GM18861 (cell line): ENCODE measurements around the gene POU6F2.
"Not testable (repeated sequence)": the region's sequence is repeated elsewhere in the genome, so short reads cannot be mapped to it uniquely, and the experiment has no call there.

Experiments used
- ATAC-seq: cut with Tn5 transposase; IDR thresholded peaks from one replicate; pipeline ENCODE4 v1.9.1; 2021; ENCODE audit not compliant: unreplicated experiment

The POU6F2 gene

GRCh38 chr7:38992203-38992602 lies 14.5 kb downstream of the POU6F2 start:
- ATAC-seq: no peak

- no peak for ATAC-seq
These were observed 23.9 kb downstream of the POU6F2 start for GRCh38 chr7:39001595-39001994.

- ATAC-seq: no peak
These were observed 25.0 kb downstream of the POU6F2 start for GRCh38 chr7:39002755-39003154.

GRCh38 chr7:39005036-39005435 lies 27.3 kb downstream of the POU6F2 start:
- no peak for ATAC-seq

- no peak for ATAC-seq
These were observed 27.8 kb downstream of the POU6F2 start for GRCh38 chr7:39005461-39005860.

GRCh38 chr7:39013049-39013939 lies 35.6 kb downstream of the POU6F2 start:
- ATAC-seq: not testable (repeated sequence)

DNA sequence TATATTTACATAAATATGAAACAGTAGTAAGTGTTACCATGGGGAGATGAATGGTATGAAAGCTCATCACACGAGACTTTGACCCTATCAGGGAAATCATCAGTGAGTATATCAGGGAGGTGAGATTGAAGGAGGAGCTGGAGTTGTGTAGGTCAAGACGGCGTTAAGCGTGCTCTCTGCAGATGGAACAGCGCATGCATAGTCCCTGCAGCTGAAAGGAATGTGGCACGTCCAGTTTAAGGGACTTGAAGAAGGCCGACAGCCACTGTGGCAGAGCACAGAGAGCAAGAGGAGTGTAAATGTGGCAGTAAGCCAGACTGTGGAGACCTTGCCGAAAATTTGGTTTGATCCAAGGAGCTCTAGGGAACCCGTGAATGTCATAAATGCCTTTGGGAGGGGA lies 38.9 kb downstream of the POU6F2 start:
- ATAC-seq: no peak

GRCh38 chr7:39017369-39017915 lies 39.7 kb downstream of the POU6F2 start:
- no peak for ATAC-seq

GRCh38 chr7:39022796-39023195 lies 45.1 kb downstream of the POU6F2 start:
- ATAC-seq: no peak

GRCh38 chr7:39027491-39027890 lies 49.8 kb downstream of the POU6F2 start:
- no peak for ATAC-seq

GRCh38 chr7:39033885-39034624 lies 56.3 kb downstream of the POU6F2 start:
- no peak for ATAC-seq

DNA sequence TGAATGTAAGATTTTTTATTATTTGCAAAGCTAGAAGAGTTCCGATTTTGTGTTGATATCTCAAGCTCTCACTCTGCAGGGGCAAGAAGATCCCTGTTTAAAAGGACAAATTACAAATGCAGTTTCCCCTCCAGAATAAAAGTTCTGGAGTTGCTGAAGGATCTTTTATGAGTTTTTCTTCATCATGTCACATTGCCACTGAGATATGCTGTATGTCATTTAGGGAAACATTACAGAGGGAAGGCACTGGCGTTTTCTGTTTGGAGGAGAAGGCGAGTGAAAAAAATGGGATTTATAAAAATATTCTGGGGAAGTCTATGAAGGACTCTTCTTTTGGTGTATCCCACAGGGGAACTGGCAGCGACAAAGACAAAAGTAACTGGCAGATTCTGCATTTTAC lies 57.4 kb downstream of the POU6F2 start:
- ATAC-seq: no peak

GRCh38 chr7:39035903-39036302 lies 58.2 kb downstream of the POU6F2 start:
- ATAC-seq: no peak

GRCh38 chr7:39042670-39043069 lies 65.0 kb downstream of the POU6F2 start:
- no peak for ATAC-seq

- no peak for ATAC-seq
These were observed 65.8 kb downstream of the POU6F2 start for GRCh38 chr7:39043531-39043930.

DNA sequence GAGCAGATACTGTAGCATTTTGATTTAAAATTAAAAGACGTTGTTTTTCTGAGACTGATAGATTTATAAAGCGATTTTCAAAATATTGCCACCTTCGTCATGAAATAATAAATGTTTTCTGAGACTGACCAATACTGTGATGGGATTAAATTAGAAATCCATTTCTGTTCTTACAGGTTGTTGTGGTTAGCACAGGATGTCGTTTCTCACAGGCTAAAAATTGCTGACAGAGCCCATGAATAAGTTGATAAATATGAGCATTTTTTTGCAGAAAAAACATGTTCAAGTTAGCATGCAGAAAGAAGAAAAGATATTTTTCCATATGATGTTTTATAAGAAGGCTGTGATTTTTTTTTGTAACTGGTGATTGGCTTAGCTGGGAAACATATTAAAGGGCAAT lies 66.8 kb downstream of the POU6F2 start:
- no peak for ATAC-seq

DNA sequence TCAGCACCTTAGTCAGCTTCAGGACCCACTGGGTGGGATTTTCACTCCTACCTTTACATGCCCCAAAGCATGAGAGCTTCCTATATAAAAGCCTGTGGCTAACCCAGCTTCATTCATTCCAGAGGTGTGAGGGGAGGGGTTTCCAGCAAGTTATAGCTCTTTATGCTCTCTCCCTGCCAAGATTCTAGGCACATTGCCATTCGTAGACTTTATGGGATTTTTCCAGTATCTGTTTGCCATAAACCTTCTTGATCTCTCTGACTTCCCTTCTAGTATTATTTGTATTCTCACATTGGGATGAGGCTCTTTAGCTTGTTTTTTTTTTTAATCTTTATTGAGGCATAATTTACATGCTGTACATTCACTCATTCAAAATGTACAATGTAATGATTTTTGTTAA lies 67.5 kb downstream of the POU6F2 start:
- no peak for ATAC-seq

DNA sequence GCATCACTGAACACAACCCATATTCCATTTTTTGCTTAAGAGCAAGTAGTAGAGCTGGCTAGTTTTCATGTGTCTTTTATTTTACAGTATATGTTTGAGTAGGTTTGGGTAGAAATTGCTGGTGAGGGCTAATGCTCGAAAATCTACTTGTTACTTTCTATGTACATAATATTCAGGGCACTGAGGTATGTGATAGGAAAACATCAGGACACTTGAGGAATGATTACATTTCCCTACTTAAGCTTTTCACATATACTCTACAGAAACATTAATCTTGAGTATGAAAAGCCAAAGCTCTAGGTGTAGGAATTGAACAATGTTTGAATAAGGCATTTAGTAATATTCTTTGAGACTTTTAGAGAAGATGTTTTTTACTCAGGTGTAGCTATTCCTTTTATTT lies 73.6 kb downstream of the POU6F2 start:
- no peak for ATAC-seq

DNA sequence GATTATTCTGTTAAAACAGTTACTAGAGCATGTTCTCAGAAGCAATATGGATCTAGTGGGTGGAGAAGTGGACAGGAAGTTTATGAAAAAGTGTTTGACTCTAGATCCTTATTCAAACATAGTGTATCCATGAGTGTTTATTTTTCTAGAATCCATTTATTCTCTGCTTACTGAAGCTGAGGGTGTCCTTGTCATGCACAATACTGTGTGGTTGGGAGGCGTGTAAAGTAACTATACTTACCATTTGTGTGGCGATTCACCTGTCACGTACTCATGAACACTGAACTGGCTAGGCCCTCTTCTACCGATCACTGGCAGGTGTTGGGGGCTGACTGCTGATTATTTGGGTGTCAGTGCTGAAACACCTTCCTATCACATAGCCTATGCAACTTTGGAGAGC lies 74.0 kb downstream of the POU6F2 start:
- no peak for ATAC-seq

GRCh38 chr7:39054731-39055130 lies 77.0 kb downstream of the POU6F2 start:
- ATAC-seq: no peak

GRCh38 chr7:39056153-39056552 lies 78.4 kb downstream of the POU6F2 start:
- ATAC-seq: no peak

DNA sequence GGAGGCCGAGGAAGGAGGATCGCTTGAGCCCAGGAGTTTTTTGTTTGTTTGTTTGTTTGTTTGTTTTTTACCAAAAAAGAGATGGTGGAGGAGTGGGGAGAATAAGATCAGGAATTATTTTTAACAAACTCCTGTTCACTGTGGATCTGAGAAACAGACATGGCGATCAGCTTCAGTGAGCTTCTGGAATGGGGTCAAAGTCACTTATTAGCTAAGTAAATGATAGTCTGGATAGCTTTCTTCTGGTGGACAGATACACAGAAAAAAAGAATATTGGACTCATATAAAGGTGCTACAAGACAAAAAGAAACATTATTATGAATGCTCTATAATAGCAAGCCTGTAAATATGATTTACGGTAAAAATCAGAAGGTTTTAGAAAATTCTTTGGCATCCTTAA lies 85.1 kb downstream of the POU6F2 start:
- no peak for ATAC-seq
